HG03469 (cell line): Measurements from ENCODE around the gene LAMC1.

Source experiments
- ATAC-seq: cut with Tn5 transposase; IDR thresholded peaks from one replicate; pipeline ENCODE4 v1.9.1; 2021; ENCODE audit warnings: mild to moderate bottlenecking, moderate library complexity, moderate number of reproducible peaks; ENCODE audit not compliant: unreplicated experiment

The LAMC1 gene

GRCh38 chr1:183023146-183023600 is at the start of gene LAMC1:
TSS of gene LAMC1 (plus strand) at chr1:183023420. CDS start at chr1:183023717, 297 bp downstream.
- peak; percentile 4 for ATAC-seq

GRCh38 chr1:182974506-182975191 is 48.6 kb upstream of the LAMC1 start:
- no peak for ATAC-seq

GRCh38 chr1:182977480-182977879 is 45.7 kb upstream of the LAMC1 start:
- no peak for ATAC-seq

GRCh38 chr1:182978151-182978853 is 44.9 kb upstream of the LAMC1 start:
- ATAC-seq = no peak

- ATAC-seq = no peak
Observed at GRCh38 chr1:182984138-182984537, 39.1 kb upstream of the LAMC1 start.

GRCh38 chr1:182984621-182985020 is 38.6 kb upstream of the LAMC1 start:
- no peak for ATAC-seq

DNA sequence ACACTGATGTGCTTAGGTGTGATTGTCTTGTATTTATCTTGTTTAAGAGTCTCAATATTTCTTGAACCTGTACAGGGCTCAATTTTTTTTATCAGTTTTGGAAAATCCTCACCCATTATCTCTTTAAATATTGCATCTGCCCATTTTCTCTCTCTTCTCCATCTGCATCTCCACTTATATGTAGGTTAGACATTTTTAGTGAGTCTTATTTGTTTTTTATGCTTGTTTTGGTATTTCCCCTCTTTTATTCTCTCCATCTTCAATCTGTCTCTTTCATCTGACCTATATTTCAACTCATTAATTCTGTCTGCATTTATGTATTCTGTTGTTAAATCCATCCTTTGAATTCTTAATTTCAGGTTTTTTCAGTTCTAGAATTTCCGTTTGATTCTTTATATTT is 37.3 kb upstream of the LAMC1 start:
- ATAC-seq = no peak

DNA sequence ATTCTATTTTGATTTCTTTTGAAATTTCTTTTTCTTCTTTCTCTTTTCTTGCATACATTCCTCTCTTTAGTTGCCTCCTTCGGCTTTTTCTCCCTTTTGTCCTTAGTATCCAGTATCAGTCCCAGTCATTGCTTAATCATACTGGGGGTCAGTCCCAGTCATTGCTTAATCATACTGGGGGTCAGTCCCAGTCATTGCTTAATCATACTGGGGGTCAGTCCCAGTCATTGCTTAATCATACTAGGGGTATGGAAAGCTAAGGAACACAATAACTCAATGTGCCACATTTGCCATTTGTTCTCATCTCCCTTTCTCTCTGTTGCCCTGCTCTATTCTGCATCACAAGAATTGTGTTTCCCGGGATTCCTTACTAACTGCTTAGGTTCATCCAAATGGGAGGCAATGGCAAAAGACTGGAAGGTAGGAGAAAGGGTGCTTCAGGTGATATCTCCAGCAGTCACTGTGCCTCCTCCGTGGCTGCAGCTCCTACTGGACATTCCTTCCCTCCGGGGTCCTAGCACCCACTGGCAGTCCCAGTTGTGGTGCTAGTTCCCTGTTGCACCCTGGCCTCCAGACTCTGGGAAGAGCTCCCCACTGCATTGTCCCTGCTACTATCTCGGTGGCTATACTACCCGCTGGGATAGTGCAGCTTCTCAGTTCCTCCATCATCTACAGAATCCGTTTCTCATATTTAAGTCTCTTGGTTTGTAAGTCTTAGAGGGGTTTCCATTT is 32.6 kb upstream of the LAMC1 start:
- ATAC-seq = no peak

DNA sequence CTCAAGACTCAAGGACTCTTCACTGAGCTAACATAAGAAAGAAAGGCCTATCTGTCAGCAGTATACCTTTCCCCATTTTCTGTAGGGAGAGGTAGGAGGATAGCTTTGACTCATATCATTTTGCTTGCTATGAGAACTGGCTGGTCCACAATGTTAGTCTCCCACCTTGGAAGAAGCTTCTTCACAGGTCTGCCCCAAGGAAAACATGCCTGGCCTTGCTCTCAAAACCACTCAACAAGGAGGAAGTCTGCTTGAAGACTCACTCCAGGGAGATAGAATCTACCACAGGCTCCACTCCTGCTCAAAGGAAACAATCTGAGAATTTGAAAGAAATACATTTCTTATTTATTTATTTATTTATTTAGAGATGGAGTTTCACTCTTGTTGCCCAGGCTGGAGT is 29.5 kb upstream of the LAMC1 start:
- no peak for ATAC-seq

- ATAC-seq = no peak
Observed at GRCh38 chr1:182995894-182996293, 27.3 kb upstream of the LAMC1 start.

DNA sequence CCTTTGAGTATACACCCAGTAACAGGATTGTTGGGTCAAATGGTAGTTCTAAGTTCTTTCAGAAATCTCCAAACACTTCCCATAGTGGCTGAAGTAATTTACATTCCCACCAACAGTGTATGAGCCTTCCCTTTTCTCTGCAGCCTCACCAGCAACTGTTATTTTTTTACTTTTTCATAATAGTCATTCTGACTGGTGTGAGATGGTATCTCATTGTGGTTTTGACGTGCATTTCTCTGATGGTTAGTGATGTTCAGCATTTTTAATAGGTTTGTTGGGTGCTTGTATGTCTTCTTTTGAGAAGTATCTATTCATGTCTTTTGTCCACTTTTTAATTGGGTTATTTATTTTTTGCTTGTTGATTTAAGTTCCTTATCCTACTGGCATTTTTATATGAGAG is 26.4 kb upstream of the LAMC1 start:
- ATAC-seq = no peak

- ATAC-seq = no peak
Observed at GRCh38 chr1:182998482-182998881, 24.7 kb upstream of the LAMC1 start.

- ATAC-seq = no peak
Observed at GRCh38 chr1:183000167-183000962, 22.9 kb upstream of the LAMC1 start.

DNA sequence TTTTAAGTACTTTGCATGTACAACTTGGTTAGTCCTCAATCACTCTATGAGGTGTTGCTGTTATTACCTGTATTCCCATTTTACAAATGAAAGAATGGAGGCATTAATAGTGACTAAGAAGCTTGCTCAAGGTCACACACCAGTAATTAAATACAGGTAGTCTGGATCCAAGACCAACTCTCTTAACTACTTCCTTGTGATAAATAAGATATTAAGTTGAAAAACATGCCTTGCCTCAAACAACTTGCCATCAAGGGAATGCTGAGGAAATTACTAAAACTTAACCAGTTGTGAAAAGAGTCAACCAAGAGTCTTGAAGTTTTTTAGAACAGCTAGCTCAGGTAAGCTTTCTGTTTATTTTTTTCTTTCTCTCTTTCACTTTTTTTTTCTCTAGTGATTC is 21.0 kb upstream of the LAMC1 start:
- ATAC-seq = no peak

DNA sequence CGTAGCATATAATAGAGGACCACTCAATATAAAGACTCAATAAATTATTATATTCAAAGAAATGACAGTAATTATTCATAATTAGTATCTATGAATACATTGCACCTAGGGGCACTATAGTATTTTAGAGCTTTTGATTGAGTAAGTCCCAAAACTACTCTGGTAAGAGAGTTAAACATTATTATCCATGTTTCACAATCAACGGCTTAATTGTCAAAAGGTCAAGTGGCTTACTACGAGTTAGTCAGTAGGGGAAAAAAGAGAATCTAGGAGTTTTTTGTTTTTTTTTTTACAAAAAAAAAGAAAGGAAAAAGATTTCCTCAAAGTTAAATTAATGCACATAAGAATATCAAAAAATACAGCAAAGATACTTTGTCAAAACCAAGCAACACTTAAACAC is 20.4 kb upstream of the LAMC1 start:
- ATAC-seq = no peak

- ATAC-seq = no peak
Observed at GRCh38 chr1:183003203-183003602, 20.0 kb upstream of the LAMC1 start.

DNA sequence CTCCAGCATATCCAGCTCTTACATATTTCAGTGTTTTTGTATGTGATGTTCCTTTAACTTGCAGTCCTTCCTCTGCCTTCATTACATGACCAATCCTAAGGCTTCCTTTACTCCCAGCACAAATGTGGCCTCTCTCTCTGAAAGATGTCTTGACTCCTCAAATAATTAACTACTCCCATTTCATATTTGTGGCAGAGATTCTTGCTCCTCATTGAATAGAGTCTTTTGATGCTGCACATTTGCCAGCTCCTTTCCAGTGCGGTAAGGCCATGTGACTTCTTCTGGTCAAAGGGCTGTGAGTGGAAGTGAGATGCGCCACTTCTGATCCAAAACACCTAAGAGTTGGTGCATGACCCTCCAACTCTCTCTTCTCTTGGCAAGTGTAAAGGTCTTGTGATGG is 19.1 kb upstream of the LAMC1 start:
- no peak for ATAC-seq

DNA sequence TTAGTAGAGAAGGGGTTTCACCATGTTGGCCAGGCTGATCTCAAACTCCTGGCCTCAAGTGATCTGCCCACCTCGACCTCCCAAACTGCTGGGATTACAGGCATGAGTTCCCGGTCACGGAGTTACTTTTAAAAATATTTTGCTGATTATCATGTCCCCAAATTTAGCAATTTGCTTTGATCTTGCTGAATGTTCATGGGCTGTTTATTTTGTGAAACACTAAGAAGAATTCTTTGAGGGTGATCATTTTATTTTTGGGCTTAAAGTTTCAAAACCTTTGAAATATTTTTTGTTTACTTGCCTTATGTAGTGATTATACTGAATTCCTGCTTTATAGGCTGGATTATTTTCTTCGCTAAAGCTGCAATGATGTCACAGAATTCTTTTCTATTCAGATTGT is 11.4 kb upstream of the LAMC1 start:
- ATAC-seq = no peak

GRCh38 chr1:183012301-183012994 is 10.8 kb upstream of the LAMC1 start:
- no peak for ATAC-seq

- ATAC-seq = no peak
Observed at GRCh38 chr1:183019139-183019740, 4.0 kb upstream of the LAMC1 start.
